Measurements from ENCODE around the gene SPRY2. TPM values are rescaled to one million over a fixed set of nuclear protein-coding genes. Genes with fewer than 3 reads are reported as not detected.

Gene SPRY2
- total and polyA plus RNA-seq, 2 of the 13 experiments (the other 11 are each of a cell fraction or from before 2014, with no cell fraction given): 7.4 to 25.1 TPM

GRCh38 chr13:80303225-80303811, 37.6 kb downstream of the SPRY2 start:
- no peak for ATAC-seq
- CTCF ChIA-PET (ENCODE audit: low intra/inter-chr PET ratio, low total read pairs): no interaction called here
- no peak for FAIRE-seq
- H3K79me2 ChIP-seq (ENCODE audit: insufficient read depth, low read length): no peaks in the 10 kb centered on the region
- intact Hi-C loops (cut with micrococcal nuclease; ENCODE audit: unreplicated experiment): no loop called here
- H3K4me3 ChIP-seq (replicated peaks in 1 of 3; ENCODE audit: insufficient read depth in 1 of 3, low read depth in 2 of 3, low read length in 3 of 3): no peak overlapping the region
- no peak for TF ChIP-seq ZNF891 (CRISPR knock-in tag; IDR thresholded peaks at IDR 0.05)
- no peak for TF ChIP-seq PTBP1 (IDR thresholded peaks at IDR 0.05; ENCODE audit: low read depth, low read length, poor library complexity, severe bottlenecking)
- TF ChIP-seq RFXAP (CRISPR knock-in tag; IDR thresholded peaks at IDR 0.05; ENCODE audit: borderline replicate concordance): no peak
- TF ChIP-seq DDIT3 (CRISPR knock-in tag; IDR thresholded peaks at IDR 0.05): no peak
- no peak for TF ChIP-seq ZNF124 (CRISPR knock-in tag; IDR thresholded peaks at IDR 0.05)
- TF ChIP-seq ZNF670 (CRISPR knock-in tag; IDR thresholded peaks at IDR 0.05; ENCODE audit: borderline replicate concordance): no peak
- TF ChIP-seq SOX6 (IDR thresholded peaks at IDR 0.05): no peak
- TF ChIP-seq SOX6 (CRISPR knock-in tag; IDR thresholded peaks at IDR 0.05): no peak
- TF ChIP-seq ZNF569 (CRISPR knock-in tag; IDR thresholded peaks at IDR 0.05; ENCODE audit: borderline replicate concordance): no peak
- no peak for TF ChIP-seq MAFG (CRISPR knock-in tag; IDR thresholded peaks at IDR 0.05)
- no peak for TF ChIP-seq ZNF350 (CRISPR knock-in tag; IDR thresholded peaks at IDR 0.05; ENCODE audit: borderline replicate concordance, low read depth)
- no peak for TF ChIP-seq ZNF17 (CRISPR knock-in tag; IDR thresholded peaks at IDR 0.05)
- TF ChIP-seq SP1 (IDR thresholded peaks at IDR 0.05): no peak
- no peak for TF ChIP-seq SP1 (CRISPR knock-in tag; IDR thresholded peaks at IDR 0.05)
- no TSS peak for BruUV-seq (replicated peaks)
- H3K4me2 ChIP-seq (ENCODE audit: low read depth, low read length): no peak overlapping the region
- no peaks in the 10 kb centered on the region for H3K4me1 ChIP-seq (ENCODE audit: insufficient read depth, low read length)
- H3K9me3 ChIP-seq (ENCODE audit: low read length): no peaks in the 10 kb centered on the region
- no peak overlapping the region for H3K27ac ChIP-seq (ENCODE audit: extremely low read length, insufficient read depth, low read length)
- no peaks in the 10 kb centered on the region for H3K36me3 ChIP-seq (replicated peaks in 1 of 2; ENCODE audit: control insufficient read depth in 1 of 2, insufficient read depth in 2 of 2, low read length in 2 of 2)
- in situ Hi-C loops (cut with HindIII; ENCODE audit: extremely low pct_ligation_motif_present, low pct_unique_long_range_greater_than_20kb): no loop called here
- no peaks in the 10 kb centered on the region; a peak in 1 of 5 replicates for H3K27me3 ChIP-seq (ENCODE audit: control insufficient read depth in 1 of 2, insufficient read depth in 2 of 2, low read length in 2 of 2)
- 65% methylated on average over 6 of the region's 6 CpGs for WGBS (ENCODE audit: low lambda C conversion rate)
- POLR2A ChIA-PET: no interaction called here
- no peak for DNase-seq (ENCODE audit: low spot score)
- H3K9ac ChIP-seq (ENCODE audit: insufficient read depth, low read depth, low read length): no peak overlapping the region
- H4K20me1 ChIP-seq (ENCODE audit: insufficient read depth, low read length): no peaks in the 10 kb centered on the region
- no peak overlapping the region for H2AFZ ChIP-seq (ENCODE audit: low read length)

Measured in HepG2 (cell line).